A673 (cell line): ENCODE measurements around the gene CBY2.

Experiments used
- CTCF ChIP-seq: fragments of 300-800, 200-600 bp; sonication (generic); conservative IDR thresholded peaks from 2 replicates; pipeline ENCODE4 v1.5.1; 2017; ENCODE audit warnings: low read depth, mild to moderate bottlenecking, antibody characterized with exemption, low read length, moderate library complexity, mixed read lengths
- EZH2 ChIP-seq: fragments of 200-600 bp; sonication (generic); IDR thresholded peaks from 2 replicates; pipeline ENCODE4 v1.6.1; 2017; ENCODE audit warnings: borderline replicate concordance, low read depth, mild to moderate bottlenecking, mixed read lengths, antibody characterized with exemption, low read length; ENCODE audit not compliant: poor library complexity, severe bottlenecking

DNA sequence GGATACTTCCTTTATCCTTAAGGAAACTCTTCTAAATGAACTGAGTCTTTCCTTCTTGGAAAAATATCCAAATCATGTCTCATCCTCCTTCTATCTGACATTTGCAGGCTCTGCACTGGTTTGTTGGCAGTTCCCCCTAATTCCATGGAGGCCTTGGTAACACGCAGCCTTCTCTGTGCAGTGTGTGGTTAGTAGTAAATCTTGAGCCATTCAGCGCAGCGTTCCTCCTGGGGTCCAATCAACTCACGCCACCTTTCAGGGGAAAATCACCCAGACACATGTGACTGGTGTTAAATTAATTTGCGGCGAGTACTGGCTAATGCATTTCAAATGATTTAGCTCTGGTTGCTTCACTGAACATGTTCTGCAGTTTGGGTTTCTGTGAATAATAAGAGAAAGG, 21.0 kb upstream of the CBY2 start:
- no peak for TF ChIP-seq EZH2
- TF ChIP-seq CTCF: no peak
